NCI-H1105 treated with DMSO at 0.1 percent for 48 hours (cell line): ENCODE measurements around the gene MID1.

Source experiments
- DNase-seq: peaks from one replicate; lab custom pipeline; 2025; lab: John Stamatoyannopoulos, UW

Gene MID1

DNA sequence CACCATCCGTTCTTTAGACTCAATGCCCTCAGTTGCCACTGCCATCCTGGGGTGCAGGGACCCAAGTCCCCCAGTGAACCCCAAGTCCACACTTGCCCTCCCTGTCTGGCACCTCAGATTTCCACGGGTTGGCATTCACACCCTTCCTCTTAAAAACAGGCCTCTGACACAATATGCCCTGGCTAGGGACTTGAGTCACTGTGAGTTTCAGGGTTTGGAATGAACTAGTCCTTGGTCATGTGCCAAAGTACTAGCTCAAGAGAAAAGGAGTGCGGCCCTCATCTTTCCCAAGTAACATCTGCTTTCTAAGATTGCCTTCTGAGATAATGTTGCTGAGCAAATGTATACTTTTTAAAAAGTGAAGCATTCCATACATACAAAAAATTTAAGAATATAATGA is 134.0 kb downstream of the MID1 start:
- DNase-seq, result no peak

DNA sequence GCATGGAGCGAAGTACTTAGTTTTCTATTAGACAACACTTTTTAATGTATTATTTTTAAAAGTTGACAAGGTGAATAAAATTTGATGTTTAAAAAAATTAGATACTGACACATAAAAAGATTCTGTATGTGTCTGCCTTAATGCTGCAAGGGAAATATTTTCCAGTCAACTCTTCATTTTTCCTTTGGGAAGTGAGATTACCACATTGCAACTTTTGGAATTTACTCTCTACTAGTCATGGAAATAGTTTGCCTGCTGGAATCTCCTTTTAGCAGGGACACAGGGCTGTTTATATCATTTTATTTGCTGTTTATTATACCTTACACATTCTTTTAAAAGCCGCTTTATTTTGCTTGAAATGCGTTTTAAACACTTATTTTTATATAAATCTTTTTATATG is 135.1 kb downstream of the MID1 start:
- DNase-seq, result no peak

DNA sequence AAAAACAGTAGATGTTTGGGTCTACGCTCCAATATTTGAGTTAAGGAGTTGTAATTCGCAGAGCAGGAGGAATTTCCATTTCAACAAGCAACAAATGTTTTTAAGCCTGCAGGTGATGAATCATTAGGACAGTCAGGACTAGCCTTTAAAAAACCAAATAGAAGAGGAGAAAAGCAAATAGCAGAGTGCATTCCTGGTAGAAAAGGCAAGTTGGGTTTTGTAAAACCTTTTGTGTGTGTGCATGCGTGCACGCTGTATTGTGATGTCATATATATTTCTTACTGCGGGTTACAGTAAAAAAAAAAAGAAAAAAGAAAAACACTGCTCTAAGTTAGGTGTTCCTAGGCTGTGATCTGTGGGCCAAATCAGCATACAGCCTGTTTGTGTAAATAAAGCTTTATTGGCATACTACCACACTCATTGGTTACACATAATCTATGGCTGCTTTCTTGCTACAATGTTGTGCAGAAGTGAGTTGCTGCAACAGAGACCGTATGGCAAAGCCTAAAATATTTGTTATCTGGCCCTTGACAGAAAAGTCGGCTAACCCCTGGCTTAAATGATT is 135.6 kb downstream of the MID1 start:
- no peak for DNase-seq

DNA sequence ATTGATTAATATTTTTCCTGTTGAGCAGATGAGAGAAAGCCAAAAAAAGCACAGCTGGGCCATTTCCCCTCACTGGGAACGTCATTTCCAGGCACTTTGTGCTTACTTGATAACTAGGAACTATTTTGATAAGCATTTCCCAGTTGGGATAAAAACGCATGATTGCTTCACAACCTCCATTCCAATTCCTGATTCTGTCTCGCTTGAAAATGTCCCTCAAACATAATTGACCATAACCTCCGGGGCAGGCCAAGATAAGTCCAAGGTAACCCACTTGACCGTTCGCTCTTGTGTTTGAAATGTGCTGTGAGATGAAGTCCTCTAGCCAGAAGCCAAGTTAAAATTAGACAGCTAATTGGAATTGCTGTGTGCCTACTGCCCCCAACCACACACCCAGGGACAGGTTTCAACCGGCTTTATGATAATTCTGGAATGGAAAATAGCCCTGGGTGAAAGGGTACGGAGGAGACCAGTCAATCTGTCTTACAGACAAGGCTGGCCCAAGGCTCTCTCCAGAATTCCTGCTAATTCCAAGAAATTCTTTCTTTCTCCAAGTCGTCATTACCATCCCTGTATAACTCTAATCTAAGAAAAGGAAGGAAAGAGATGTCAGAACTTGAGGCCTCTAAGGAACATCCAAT is 137.1 kb downstream of the MID1 start:
- DNase-seq, result no peak

DNA sequence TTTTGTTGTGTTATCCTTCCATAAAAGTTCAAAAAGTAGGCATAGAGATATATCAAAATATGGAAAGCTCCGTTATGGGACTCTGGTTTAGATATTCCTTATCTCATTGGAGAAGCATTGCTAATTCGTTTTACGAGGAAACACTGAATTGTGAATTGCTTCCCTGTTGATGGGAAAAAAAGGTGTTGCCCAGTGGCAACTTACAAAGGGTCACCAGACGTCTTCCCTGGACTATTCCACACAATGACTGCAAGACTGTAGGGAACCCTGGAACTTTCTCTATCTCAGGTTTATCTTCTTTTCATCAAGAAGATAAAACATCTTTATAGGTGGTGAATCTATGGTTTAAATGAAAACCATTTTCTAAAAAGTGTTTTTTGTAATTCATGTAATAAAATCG is 137.7 kb downstream of the MID1 start:
- DNase-seq, result no peak

DNA sequence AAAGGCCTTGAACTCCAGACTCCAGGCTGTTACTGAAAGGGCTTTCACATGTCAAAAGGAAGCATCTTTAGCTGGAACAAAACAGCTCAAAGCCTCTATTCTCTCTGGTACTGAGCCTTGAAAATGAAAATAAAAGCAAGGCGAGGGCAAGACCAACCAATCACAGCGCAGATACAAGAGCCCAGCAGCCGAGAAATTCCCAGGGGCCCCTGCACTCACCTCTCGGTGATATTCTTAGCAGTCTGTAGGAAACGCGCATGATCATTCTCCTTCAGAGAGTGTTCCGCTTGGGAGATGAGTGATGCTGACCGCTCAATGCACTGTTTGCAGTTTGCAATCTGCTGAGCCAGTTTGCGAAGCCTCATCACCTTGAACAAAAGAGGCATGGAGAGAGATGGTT is 138.1 kb downstream of the MID1 start:
- DNase-seq, result no peak

DNA sequence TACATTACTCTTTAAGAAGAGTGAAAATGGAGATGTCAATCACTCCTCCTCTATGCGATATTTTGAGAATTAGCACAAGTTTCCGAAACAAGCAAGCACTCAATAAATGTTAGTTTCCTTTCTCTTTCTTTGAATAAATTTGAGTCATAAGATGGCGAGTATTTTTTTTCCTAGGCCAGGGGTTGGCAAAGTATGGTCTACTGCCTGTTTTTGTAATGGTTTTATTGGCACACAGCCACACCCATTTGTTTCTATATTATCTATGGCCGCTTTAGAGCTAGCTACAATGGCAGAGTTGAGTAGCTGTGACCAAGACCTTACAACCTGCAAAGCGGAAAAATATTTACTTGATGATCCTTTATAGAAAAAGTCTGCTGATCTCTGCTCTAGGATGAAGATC is 139.5 kb downstream of the MID1 start:
- DNase-seq, result no peak

DNA sequence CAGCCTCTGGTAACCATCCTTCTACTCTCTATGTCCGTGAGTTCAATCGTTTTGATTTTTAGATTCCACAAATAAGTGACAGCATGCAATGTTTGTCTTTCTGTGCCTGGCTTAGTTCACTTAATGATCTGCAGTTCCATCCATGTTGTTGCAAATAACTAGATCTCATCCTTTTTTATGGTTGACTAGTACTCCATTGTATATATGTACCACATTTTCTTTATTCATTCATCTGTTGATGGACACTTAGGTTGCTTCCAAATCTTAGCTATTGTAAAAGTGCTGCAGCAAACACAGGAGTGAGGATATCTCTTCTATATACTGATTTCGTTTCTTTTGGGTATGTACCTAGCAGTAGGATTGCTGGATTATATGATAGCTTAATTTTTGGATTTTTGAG is 140.9 kb downstream of the MID1 start:
- no peak for DNase-seq

DNA sequence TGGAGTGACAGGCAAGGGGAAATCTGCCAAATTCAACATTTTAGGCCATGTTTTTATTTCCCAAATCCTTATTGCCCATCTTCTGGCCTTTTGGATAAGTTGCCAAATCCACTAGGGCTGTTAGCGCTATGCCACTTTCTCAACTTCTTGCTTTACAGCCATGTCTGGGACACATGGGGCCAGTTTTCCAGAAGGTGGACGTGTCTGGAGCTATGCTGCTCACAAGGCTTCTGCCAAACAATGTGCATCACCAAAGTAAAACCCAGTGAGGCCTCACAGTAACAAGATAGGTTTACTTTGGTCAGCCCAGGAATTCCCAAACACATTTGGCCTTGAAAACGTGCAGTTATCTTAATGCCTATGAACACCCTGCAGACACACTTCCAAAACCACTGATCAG is 142.9 kb downstream of the MID1 start:
- DNase-seq, result no peak

DNA sequence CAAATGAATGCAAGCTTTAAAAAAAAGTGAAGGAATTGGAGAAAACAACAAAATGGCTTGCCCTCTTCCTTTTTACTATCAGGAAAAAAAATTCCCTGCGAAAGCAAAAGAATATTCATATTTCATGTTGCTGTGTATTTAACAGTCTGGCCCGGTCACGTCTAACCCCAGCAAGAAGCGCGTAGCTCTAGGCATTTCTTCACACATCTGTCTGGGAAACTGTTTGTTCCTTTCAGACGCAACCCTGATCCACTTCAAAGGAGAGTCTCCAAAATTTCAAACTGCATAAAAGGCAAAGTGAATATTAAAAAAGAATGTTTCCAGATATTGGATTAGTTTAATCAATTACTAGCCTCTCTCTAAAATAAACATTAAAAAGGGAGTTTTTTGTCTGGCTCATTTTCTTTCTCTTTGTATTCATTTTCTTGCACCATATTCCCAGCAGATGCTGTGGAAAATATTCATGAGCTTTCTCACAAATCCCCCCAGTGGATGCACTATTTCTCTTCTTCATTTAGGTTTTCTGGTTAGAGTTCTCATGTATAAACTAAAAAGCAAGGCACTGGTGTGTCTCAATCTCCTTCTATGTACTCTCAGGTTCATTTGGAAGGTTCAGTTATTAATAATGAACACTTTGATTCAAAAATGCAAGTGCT is 145.3 kb downstream of the MID1 start:
- DNase-seq, result no peak

DNA sequence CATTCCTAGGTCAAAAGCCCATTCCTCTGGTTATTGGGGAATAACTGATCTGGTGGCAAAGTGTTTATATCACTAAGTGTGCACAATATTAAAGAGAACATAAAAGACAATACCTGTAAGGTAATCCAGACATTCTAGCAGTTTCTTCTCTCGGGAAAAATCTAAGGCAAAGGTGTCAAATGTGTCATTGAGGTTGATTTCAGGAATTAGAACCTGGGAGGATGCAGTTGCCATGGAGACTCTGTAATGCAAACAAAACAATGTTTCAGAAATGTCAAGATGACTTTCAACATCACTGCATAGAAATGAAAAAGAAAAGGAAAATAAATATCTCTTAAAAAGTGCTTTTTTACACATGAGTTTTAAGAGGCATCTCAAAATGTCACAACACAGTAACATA is 145.9 kb downstream of the MID1 start:
- DNase-seq, result no peak

DNA sequence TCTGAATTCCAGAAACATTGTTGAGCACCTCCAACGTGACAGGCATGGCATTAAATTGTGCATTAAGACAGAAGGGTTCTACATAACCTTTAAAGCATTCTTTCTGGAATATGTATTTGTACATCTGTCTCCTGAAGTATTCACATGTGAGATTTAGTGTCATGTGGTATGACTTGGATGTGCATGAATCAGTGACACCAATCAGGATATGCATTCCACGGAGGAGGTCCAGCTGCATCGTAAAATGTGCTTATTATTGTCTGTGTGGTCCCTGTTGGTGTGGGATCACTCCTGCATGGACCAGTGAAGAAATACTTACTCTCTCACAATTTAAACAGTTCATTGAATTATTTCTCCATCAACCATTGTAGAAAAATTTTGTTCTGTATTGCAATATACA is 149.0 kb downstream of the MID1 start:
- no peak for DNase-seq

DNA sequence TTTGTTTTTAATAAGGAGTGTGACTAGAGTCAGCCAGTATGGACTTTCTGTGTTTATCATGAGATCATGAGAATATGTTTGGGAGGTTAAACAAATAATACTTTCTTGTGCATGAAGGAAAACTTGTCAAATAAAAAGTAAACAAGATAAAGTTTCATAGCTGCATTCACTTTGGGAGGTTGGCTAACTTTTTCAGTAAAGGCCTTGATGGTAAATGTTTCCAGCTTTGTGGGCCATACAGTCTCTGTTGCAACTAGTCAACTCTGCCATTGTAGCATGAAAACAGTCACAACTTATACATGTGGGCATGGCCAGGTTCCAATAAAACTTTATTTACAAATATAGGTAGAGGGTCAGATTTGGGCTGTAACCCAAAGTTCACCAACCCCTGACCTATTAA is 150.4 kb downstream of the MID1 start:
- no peak for DNase-seq

DNA sequence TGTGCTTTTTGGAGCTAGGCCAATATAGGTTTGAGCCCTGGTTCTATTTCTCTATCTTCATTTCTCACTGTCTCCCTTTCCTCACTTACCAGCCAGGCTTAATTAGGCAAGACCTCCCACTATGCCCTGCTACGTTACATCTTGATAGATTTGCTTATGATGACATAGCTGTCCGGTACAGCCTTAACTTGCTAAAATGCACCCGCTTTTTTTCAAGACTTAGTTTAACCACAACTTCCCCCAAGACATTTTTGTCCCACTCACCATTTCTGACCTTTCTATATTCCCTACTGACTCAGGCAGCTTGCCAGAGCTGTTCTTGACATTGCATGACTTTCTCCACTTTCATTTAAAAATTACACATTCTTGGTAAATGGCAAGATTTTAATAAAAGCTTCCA is 152.6 kb downstream of the MID1 start:
- DNase-seq, result no peak

DNA sequence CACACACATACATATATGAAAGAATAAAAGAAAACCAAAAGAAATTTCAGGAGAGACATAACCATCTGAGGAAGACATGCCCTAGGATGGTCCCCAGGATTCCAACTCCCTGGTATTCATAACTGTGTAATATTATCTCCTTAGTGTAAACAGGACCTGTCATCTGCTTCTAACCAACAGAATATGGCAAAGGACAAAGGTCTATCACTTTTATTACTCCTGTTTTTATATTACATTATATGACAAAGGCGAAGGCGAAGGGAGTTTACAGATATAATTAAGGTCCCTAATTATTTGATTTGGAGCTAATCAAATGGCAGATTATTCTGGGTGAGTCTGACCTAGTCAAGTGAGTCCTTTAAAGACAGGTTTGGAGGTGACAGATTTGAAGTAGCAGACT is 155.1 kb downstream of the MID1 start:
- no peak for DNase-seq

DNA sequence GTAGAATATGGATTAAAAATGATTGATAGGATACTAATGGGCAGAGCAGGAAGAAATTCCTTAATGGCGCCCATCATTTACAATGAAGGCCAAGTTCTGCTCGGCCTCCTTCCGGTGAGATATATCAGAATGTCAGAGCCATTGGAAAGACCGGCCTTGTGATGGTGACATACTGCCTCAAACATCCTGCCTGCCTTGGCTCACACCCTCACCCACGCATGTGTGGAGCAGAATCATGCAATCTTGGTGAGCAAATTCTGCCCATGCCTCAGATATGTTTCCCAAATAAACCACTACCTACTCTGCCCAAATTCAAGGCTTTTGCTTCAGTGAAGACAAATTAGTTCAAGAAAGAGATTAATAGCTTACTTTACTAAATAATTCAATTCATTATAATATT is 163.3 kb downstream of the MID1 start:
- DNase-seq, result no peak

DNA sequence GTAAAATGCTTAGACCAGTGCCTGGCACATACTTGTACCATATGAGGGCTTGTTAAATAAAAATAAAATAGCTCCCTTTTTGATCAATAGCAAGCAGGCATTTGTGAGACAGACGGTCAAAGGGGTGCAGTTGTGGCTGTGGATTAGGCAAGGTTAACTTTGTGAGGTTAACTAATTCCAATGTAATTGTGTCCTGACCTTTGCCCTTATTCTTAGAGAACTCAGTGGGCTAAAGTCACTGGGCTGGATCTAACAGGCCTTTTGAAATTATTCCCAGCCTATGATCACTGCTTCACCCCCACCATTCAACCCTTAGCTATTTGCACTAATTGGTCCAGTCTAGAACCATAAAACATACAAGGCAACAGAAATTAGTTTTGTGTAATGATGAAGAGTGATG is 166.4 kb downstream of the MID1 start:
- no peak for DNase-seq

DNA sequence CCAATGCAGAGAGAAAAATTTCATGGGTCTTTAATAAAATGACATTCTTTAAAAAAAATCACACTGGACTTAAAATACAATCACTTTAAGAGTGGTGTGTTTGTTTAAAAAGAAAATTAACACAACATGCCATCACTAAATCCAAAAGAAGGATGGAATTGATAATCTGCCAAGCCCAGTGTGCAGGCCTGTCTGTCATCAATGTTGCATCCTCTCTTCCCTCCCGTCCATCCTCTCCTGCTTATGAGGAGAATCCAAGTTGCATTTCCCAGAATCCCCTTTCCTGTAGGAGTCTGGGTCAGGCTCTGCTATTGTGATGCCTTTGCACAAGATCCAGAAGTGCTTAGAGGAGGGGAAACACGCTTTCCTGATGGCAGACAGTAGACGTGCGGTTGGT is 169.4 kb downstream of the MID1 start:
- no peak for DNase-seq

DNA sequence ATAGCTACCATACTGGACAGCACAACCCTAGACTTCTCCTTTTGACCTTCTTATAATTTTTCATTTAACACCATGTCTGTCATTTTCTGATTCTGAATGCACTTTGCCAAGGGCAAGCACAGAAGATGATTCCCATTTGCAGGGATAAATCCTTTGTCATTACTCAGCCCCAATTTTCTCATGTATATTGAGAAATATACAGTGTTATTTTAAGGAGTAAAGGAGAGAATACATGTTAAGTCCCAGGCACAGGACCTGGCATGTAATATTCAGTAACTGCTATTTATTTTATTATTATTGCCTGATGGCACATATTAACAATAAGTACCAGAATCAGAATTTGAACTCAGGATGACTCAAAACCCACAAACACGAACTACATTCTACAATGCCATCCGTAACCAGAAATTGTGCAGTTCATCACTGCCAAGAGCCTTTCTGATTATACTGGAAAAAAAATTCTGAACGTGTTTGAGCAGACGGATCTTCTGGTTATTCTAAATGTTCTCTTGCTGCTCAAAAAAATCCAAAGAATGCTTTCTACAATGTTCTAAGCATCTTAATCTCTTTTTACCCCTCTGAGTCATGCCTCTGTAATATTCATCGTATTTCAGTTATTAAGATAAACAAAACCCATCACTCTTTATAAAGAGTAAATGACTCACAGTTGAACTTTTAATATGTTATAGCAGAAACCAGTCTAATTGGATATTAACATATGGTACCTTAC is 170.0 kb downstream of the MID1 start:
- DNase-seq, result no peak

DNA sequence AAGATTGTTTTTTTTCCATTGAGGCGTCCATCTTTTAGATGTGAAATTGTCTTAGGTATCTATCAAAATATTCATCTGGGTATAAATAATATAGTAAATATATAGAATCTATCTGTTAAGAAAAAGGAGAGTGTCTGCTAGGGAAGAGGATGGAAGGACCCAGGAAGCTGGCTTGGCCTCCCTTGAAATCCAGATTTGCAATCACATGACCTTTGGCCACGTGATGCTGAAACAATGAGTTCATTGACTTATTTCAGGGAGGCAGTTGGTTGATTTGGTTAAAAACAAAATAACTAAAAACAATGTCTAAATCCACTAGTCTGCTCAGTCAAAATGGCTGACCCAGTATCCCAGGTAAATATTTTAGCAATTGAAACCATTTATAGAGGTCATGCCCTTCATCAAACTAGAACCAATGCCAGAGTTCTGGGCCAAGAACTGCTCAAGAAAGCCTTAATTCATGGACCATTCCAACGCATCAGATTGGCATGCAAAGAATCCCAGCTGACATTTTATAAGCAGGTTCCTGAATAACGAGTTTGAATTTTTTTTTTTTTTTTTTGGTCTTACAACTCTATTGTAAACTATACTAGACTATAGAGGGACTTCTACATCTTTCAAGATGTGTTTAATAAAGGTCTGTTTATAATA is 172.7 kb downstream of the MID1 start:
- DNase-seq, result no peak

DNA sequence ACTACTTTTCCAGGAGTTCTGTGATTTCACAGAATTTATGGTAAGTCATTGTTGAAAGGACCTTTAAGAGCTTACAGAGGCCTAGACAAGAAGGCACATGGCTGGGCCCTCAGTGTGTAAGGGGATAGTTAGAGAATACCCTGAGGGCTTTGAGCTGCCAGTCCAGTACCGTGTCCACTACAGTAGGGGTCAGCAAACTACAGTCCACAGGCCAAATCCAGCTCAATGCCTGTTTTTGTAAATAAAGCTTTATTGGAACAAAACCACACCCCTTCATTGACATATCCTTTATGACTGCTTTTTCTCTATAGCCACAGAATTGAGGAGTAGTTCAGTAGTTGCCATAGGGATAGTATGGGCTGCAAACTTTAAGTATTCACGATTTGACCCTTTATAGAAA is 176.2 kb downstream of the MID1 start:
- no peak for DNase-seq

DNA sequence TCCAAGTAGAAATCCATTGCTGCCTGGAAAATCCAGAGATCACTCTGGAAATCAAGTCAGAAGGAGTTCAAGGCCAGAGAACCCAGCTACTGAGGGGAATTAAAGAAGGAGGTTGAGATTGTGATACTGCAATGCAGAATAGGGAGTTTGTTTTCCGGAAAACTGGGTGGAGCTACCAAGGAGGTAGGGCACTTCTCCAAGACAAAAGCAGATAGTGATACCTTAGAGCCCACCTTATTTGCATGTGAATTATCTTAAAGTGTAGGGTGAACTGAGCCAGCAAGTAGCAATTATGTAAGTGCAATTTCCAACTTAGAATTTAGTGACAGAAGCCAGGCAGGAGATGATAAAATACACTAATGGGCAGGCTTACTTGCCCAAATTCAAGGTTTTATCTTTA is 178.9 kb downstream of the MID1 start:
- no peak for DNase-seq
